Heart left ventricle (tissue), 16 donors: ENCODE measurements around the gene GMPR. TPM values are rescaled to one million over a fixed set of nuclear protein-coding genes. Genes with fewer than 3 reads are reported as not detected.
"Not testable (repeated sequence)": the region's sequence is repeated elsewhere in the genome, so short reads cannot be mapped to it uniquely, and the experiment has no call there.

ENCODE experiments used
- ATAC-seq, 4 donors: fragments of 200-7000 bp; cut with Tn5 transposase; one replicate each; pipeline ENCODE4 v1.9.1; 2020 to 2022; ENCODE audit warnings: moderate library complexity in 4 of 4, mild to moderate bottlenecking in 3 of 4, moderate number of reproducible peaks in 1 of 4
- DNase-seq, 5 donors: peaks; one replicate each; pipeline ENCODE4 v3.0.0-alpha.2; 2020
- H3K27ac ChIP-seq, 12 donors: fragments of 200-600 bp; sonication (generic) in 4 of 12; one replicate each; pipeline versions ENCODE4 v1.5.0 to v1.8.0; 2016 to 2022; ENCODE audit warnings: mild to moderate bottlenecking in 2 of 12
- H3K27me3 ChIP-seq, 9 donors: fragments of 200-600 bp; sonication (generic) in 2 of 9; one replicate each; pipeline versions ENCODE4 v1.5.1 to v1.8.0; 2016 to 2022; ENCODE audit warnings: mild to moderate bottlenecking in 3 of 9
- H3K36me3 ChIP-seq, 9 donors: fragments of 200-600 bp; sonication (generic) in 2 of 9; one replicate each; pipeline versions ENCODE4 v1.5.0 to v1.8.0; 2018 to 2022; ENCODE audit warnings: mild to moderate bottlenecking in 2 of 9
- H3K4me1 ChIP-seq, 12 donors: fragments of 200-600 bp; sonication (generic) in 4 of 12; one replicate each; pipeline versions ENCODE4 v1.5.0 to v1.8.0; 2016 to 2022; ENCODE audit warnings: mild to moderate bottlenecking in 3 of 12
- H3K4me3 ChIP-seq, 12 donors: fragments of 200-600 bp; sonication (generic) in 4 of 12; one replicate each; pipeline versions ENCODE4 v1.5.0 to v1.8.0; 2017 to 2022; ENCODE audit warnings: mild to moderate bottlenecking in 9 of 12, moderate library complexity in 4 of 12
- H3K9me3 ChIP-seq, 12 donors: fragments of 200-600 bp; sonication (generic) in 4 of 12; one replicate each; pipeline versions ENCODE4 v1.5.0 to v1.8.0; 2016 to 2022; ENCODE audit warnings: mild to moderate bottlenecking in 1 of 12
- CTCF ChIP-seq, 12 donors: fragments of 200-600 bp; sonication (generic) in 4 of 12; IDR thresholded peaks; one replicate each; pipeline versions ENCODE4 v1.5.0 to v1.8.0; 2018 to 2022; ENCODE audit warnings: antibody characterized with exemption in 12 of 12, mild to moderate bottlenecking in 5 of 12
- POLR2A ChIP-seq, 2 donors: fragments of 450-650 bp; IDR thresholded peaks; one replicate each; pipeline ENCODE4 v1.6.1; 2017; ENCODE audit warnings: antibody characterized with exemption in 2 of 2, mild to moderate bottlenecking in 2 of 2, moderate library complexity in 2 of 2
- WGBS, 4 donors: extraction: QIAGEN DNeasy Blood & Tissue Kit in 2 of 4; methylation state at CpG; one replicate each; pipeline versions ENCODE4 v1.1.5 to v1.1.7; 2013 to 2018; 5-methylcytosine and 5-hydroxymethylcytosine counted together
- intact Hi-C, 10 donors: fragments of 100-400 bp; cut with DNase I; formaldehyde crosslinking; loops; one replicate each; pipeline versions ENCODE4 v1.11.1 to v1.14.2; 2022
- polyA plus RNA-seq, 2 donors: library from polyadenylated mRNA; stranded (reverse); fragments of 200-250 nt; gene quantifications; one replicate each; pipeline ENCODE4 v1.2.3, GENCODE V29; 2013
- total RNA-seq, 9 donors: library from RNA; depleted of rRNA in 2 of 9; stranded (reverse); fragments of >200 nt in 2 of 9; fragmentation: NEBNext Ultra II Directional in 3 of 9; extraction: Animal tissue kit (Norgen Biotek cat#: 25700) in 3 of 9; gene quantifications; one replicate each; pipeline versions ENCODE4 v1.1.0 to v1.2.4, GENCODE V29; 2016 to 2023
- donor health status: ischemic (EF 13 %, LVEDD 7.1; RV severe dilation, severe dysfunction).
- donor health status: healthy with polysubstance abuse.
- donor health status: DM: no; HTN: yes; CAD: no.
- donor health status: DM: no; HTN: no; CAD: no.
- donor health status: ischemic (EF 25% LVEDD 6.9; RV normal size, moderate dysfunction).
- donor health status: ischemic (EF 25% LVEDD 5.7; RV mildly dilated, moderate dysfunction).
- donor health status: healthy.
- donor health status: DM: yes; HTN: yes; CAD: no.
- donor health status: ischemic (EF 35%, LVEDD 5.7; RV mildly dilated, moderate dysfunction).
- donor health status: nonischemic (EF 11% LVEDD 7.7; RV severe dilation, severe dysfunction).
- donor health status: DM: yes; HTN: yes; CAD: no.
- donor health status: PGD.
- donor health status: ischemic (EF 29% LVEDD 5.4; RV normal size, mild dysfunction).
- donor health status: nonischemic (EF 23%, LVEDD 6.1; RV moderate dilation, normal function).

The GMPR gene
- total and polyA plus RNA-seq, 11 donors: 67.8 to 294 (median 120) TPM

GRCh38 chr6:16256781-16257180, 18.4 kb downstream of the GMPR start:
- no peak for ATAC-seq
- Histone ChIP-seq H3K36me3 (peaks cover 0 to 45% (median 0%) of the 10 kb centered on the region in 9 donors), H3K9me3 (no peaks in the 10 kb centered on the region), H3K27me3 (no peaks in the 10 kb centered on the region), H3K27ac (peak overlapping the region in 1 of 12 donors; percentile 13), H3K4me3 (no peak overlapping the region), H3K4me1 (peaks cover 0 to 21% (median 8%) of the 10 kb centered on the region in 12 donors)
- intact Hi-C loops: no loop called here
- WGBS, 4 donors: 85 to 90% (median 89%) methylated on average over 2 of the region's 2 CpGs
- no peak for DNase-seq
- no peak for TF ChIP-seq CTCF (IDR thresholded peaks at IDR 0.05)
- no peak for TF ChIP-seq POLR2A (IDR thresholded peaks at IDR 0.05)

GRCh38 chr6:16257999-16258708, 19.8 kb downstream of the GMPR start:
- no peaks in the 10 kb centered on the region for H3K27me3 ChIP-seq
- no peaks in the 10 kb centered on the region for H3K9me3 ChIP-seq
- no peak overlapping the region for H3K4me3 ChIP-seq
- DNase-seq (peak in 1 of 5 donors; percentile 49), ATAC-seq (peak; percentile 87 to 96 (median 93))
- intact Hi-C loops: no loop called here
- TF ChIP-seq POLR2A (IDR thresholded peaks at IDR 0.05) (no peak), CTCF (IDR thresholded peaks at IDR 0.05) (no peak)
- H3K4me1 ChIP-seq: peaks cover 0 to 21% (median 8%) of the 10 kb centered on the region in 12 donors
- peak overlapping the region in 11 of 12 donors; percentile 0 to 63 (median 59) for H3K27ac ChIP-seq
- 34 to 54% (median 41%) methylated on average over 7 of the region's 7 CpGs for WGBS, 4 donors
- peaks cover 0 to 31% (median 0%) of the 10 kb centered on the region in 9 donors for H3K36me3 ChIP-seq

GRCh38 chr6:16258709-16259075, 20.3 kb downstream of the GMPR start:
- WGBS, 4 donors: 68 to 78% (median 75%) methylated on average over 6 of the region's 6 CpGs
- H3K4me3 ChIP-seq: no peak overlapping the region
- peaks cover 0 to 25% (median 0%) of the 10 kb centered on the region in 9 donors for H3K36me3 ChIP-seq
- H3K27me3 ChIP-seq: no peaks in the 10 kb centered on the region
- peak overlapping the region in 11 of 12 donors; percentile 0 to 63 (median 59) for H3K27ac ChIP-seq
- H3K9me3 ChIP-seq: no peaks in the 10 kb centered on the region
- intact Hi-C loops: no loop called here
- TF ChIP-seq CTCF (IDR thresholded peaks at IDR 0.05): no peak
- TF ChIP-seq POLR2A (IDR thresholded peaks at IDR 0.05): no peak
- peak in 1 of 4 donors; percentile 38 for ATAC-seq
- H3K4me1 ChIP-seq: peaks cover 0 to 21% (median 8%) of the 10 kb centered on the region in 12 donors
- no peak for DNase-seq

GRCh38 chr6:16259604-16260003, 21.2 kb downstream of the GMPR start:
- intact Hi-C loops, DNase-seq: not testable (repeated sequence)
- 86 to 98% (median 94%) methylated on average over 2 to 3 of the region's 3 CpGs for WGBS, 4 donors

GRCh38 chr6:16260602-16261001, 22.2 kb downstream of the GMPR start:
- H3K27ac ChIP-seq: not testable (repeated sequence)

More at GRCh38 chr6:16259604-16260003, 21.2 kb downstream of the GMPR start:
- not testable (repeated sequence) for ATAC-seq, H3K27me3 ChIP-seq, H3K4me3 ChIP-seq, H3K9me3 ChIP-seq, H3K27ac ChIP-seq
- Histone ChIP-seq H3K36me3 (peaks cover 0 to 21% (median 0%) of the 10 kb centered on the region in 9 donors), H3K4me1 (peaks cover 0 to 21% (median 8%) of the 10 kb centered on the region in 12 donors)

GRCh38 chr6:16262773-16263172, 24.4 kb downstream of the GMPR start:
- intact Hi-C loops, H3K9me3 ChIP-seq, H3K36me3 ChIP-seq, H3K4me3 ChIP-seq, ATAC-seq, DNase-seq, H3K27ac ChIP-seq, H3K27me3 ChIP-seq: not testable (repeated sequence)
- WGBS, 4 donors: 80 to 88% (median 82%) methylated on average over 12 of the region's 12 CpGs
- H3K4me1 ChIP-seq: peaks cover 0 to 18% (median 4%) of the 10 kb centered on the region in 12 donors

More at GRCh38 chr6:16260602-16261001, 22.2 kb downstream of the GMPR start:
- ATAC-seq, H3K27me3 ChIP-seq, intact Hi-C loops, H3K4me3 ChIP-seq, H3K9me3 ChIP-seq, DNase-seq: not testable (repeated sequence)
- WGBS, 4 donors: 81 to 93% (median 87%) methylated on average over 7 to 9 of the region's 9 CpGs
- H3K4me1 ChIP-seq: peaks cover 0 to 26% (median 8%) of the 10 kb centered on the region in 12 donors
- H3K36me3 ChIP-seq: peaks cover 0 to 11% (median 0%) of the 10 kb centered on the region in 9 donors

GRCh38 chr6:16263464-16264099, 25.2 kb downstream of the GMPR start:
- H3K4me1 ChIP-seq: peaks cover 0 to 15% (median under 1%) of the 10 kb centered on the region in 12 donors
- 80 to 85% (median 83%) methylated on average over 13 of the region's 13 CpGs for WGBS, 4 donors

More at GRCh38 chr6:16263464-16264099, 25.2 kb downstream of the GMPR start:
- H3K27ac ChIP-seq, H3K9me3 ChIP-seq, DNase-seq, H3K27me3 ChIP-seq, H3K36me3 ChIP-seq, H3K4me3 ChIP-seq, ATAC-seq, intact Hi-C loops: not testable (repeated sequence)
